Type B pancreatic cell (in vitro differentiated cells): ENCODE measurements around the gene GSTK1. TPM values are rescaled to one million over a fixed set of nuclear protein-coding genes. Genes with fewer than 3 reads are reported as not detected.

Experiments
- DNase-seq: peaks from one replicate; pipeline ENCODE4 v3.0.0; 2021; ENCODE audit warnings: mixed read lengths; ENCODE audit not compliant: unreplicated experiment; ENCODE audit errors: extremely low spot score
- H3K27ac Mint-ChIP-seq: 2 replicates; pipeline ENCODE4 v1.8.0; 2021; ENCODE audit warnings: mild to moderate bottlenecking, mixed read lengths
- H3K27me3 Mint-ChIP-seq: 2 replicates; pipeline ENCODE4 v1.8.0; 2021; ENCODE audit warnings: mixed read lengths
- H3K36me3 Mint-ChIP-seq: 2 replicates; pipeline ENCODE4 v1.8.0; 2021; ENCODE audit warnings: mixed read lengths
- H3K4me1 Mint-ChIP-seq: one replicate; pipeline ENCODE4 v1.8.0; 2021; ENCODE audit warnings: mixed read lengths; ENCODE audit not compliant: unreplicated experiment
- H3K4me3 Mint-ChIP-seq: 2 replicates; pipeline ENCODE4 v1.8.0; 2021; ENCODE audit warnings: mild to moderate bottlenecking, mixed read lengths
- H3K9me3 Mint-ChIP-seq: 2 replicates; pipeline ENCODE4 v1.8.0; 2021; ENCODE audit warnings: mixed read lengths
- CTCF ChIP-seq: fragments of 200-600 bp; sonication (generic); conservative IDR thresholded peaks from 2 replicates; pipeline ENCODE4 v1.5.0; 2021; ENCODE audit warnings: antibody characterized with exemption, mild to moderate bottlenecking
- total RNA-seq: library from RNA; stranded (reverse); gene quantifications from 2 replicates; pipeline ENCODE4 v1.2.1, GENCODE V29; 2021; ENCODE audit warnings: low replicate concordance

The GSTK1 gene
- total RNA-seq, 1 donor from 2014 or later, result 110 TPM

GRCh38 chr7:143235561-143235960 is 27.7 kb upstream of the GSTK1 start:
- peaks cover 5% of the 10 kb centered on the region for H3K4me1 Mint-ChIP-seq
- H3K27ac Mint-ChIP-seq, result no peak overlapping the region

GRCh38 chr7:143236408-143236990 is 26.7 kb upstream of the GSTK1 start:
- Mint-ChIP-seq H3K27me3 (peaks cover 2% of the 10 kb centered on the region), H3K27ac (no peak overlapping the region), H3K36me3 (no peaks in the 10 kb centered on the region), H3K4me1 (peaks cover 9% of the 10 kb centered on the region), H3K4me3 (no peak overlapping the region), H3K9me3 (peaks cover 17% of the 10 kb centered on the region)
- DNase-seq, result no peak
- no peak for TF ChIP-seq CTCF

More at GRCh38 chr7:143235561-143235960, 27.7 kb upstream of the GSTK1 start:
- Mint-ChIP-seq H3K9me3 (peaks cover 17% of the 10 kb centered on the region), H3K4me3 (no peak overlapping the region), H3K36me3 (no peaks in the 10 kb centered on the region), H3K27me3 (peaks cover 2% of the 10 kb centered on the region)
- no peak for DNase-seq
- TF ChIP-seq CTCF, result no peak

GRCh38 chr7:143237366-143237765 is 25.9 kb upstream of the GSTK1 start:
- no peak for DNase-seq
- Mint-ChIP-seq H3K27me3 (peaks cover 2% of the 10 kb centered on the region), H3K4me1 (peaks cover 9% of the 10 kb centered on the region), H3K9me3 (peaks cover 17% of the 10 kb centered on the region), H3K27ac (no peak overlapping the region), H3K36me3 (no peaks in the 10 kb centered on the region), H3K4me3 (no peak overlapping the region)
- no peak for TF ChIP-seq CTCF

GRCh38 chr7:143238289-143238980 is 24.8 kb upstream of the GSTK1 start:
- Mint-ChIP-seq H3K27me3 (no peaks in the 10 kb centered on the region), H3K9me3 (peaks cover 17% of the 10 kb centered on the region), H3K4me3 (no peak overlapping the region), H3K4me1 (peaks cover 14% of the 10 kb centered on the region), H3K36me3 (no peaks in the 10 kb centered on the region), H3K27ac (no peak overlapping the region)
- no peak for DNase-seq
- TF ChIP-seq CTCF, result no peak

- DNase-seq, result no peak
- Mint-ChIP-seq H3K36me3 (no peaks in the 10 kb centered on the region), H3K4me3 (no peak overlapping the region), H3K9me3 (peaks cover 17% of the 10 kb centered on the region), H3K27ac (peak overlapping the region; percentile 63), H3K4me1 (peaks cover 21% of the 10 kb centered on the region), H3K27me3 (no peaks in the 10 kb centered on the region)
- no peak for TF ChIP-seq CTCF
Measured at GRCh38 chr7:143239813-143240212, 23.4 kb upstream of the GSTK1 start.
